Transverse colon (tissue), 4 donors: ENCODE results near the gene LDHAL6B. TPM values are rescaled to one million over a fixed set of nuclear protein-coding genes. Genes with fewer than 3 reads are reported as not detected.

Experiments
- DNase-seq: peaks from one replicate; pipeline ENCODE4 v3.0.0-alpha.2; 2019
- H3K27ac ChIP-seq, 4 donors: fragments of 200-600 bp; sonication (generic); 2 replicates each; pipeline ENCODE4 v1.5.1; 2016 to 2018; ENCODE audit warnings: inconsistent platforms in 4 of 4
- H3K27me3 ChIP-seq: fragments of 200-600 bp; sonication (generic); 2 replicates; pipeline ENCODE4 v1.5.1; 2017; ENCODE audit warnings: inconsistent platforms
- H3K36me3 ChIP-seq, 4 donors: fragments of 200-600 bp; sonication (generic); 2 replicates each; pipeline ENCODE4 v1.5.1; 2017 to 2019; ENCODE audit warnings: inconsistent platforms in 4 of 4
- H3K4me1 ChIP-seq, 4 donors: fragments of 200-600 bp; sonication (generic); 2 replicates each; pipeline ENCODE4 v1.5.1; 2017 to 2020; ENCODE audit warnings: inconsistent platforms in 4 of 4
- H3K4me3 ChIP-seq, 4 donors: fragments of 200-600 bp; sonication (generic); 1 replicate in 1 of 4; 2 replicates in 3 of 4; pipeline versions ENCODE4 v1.5.1 to v1.6.1; 2017 to 2019; ENCODE audit warnings: inconsistent platforms in 4 of 4
- H3K9me3 ChIP-seq, 2 donors: fragments of 200-600 bp; sonication (generic); 2 replicates each; pipeline ENCODE4 v1.5.1; 2017 to 2019; ENCODE audit warnings: inconsistent platforms in 2 of 2
- CTCF ChIP-seq, 5 experiments: fragments of 200-600 bp in 3 of 5; fragments of 450-650 bp in 2 of 5; sonication (generic) in 3 of 5; IDR thresholded peaks; 1 replicate in 2 of 5; 2 replicates in 3 of 5; pipeline ENCODE4 v1.5.1; 2016 to 2017; ENCODE audit warnings: antibody characterized with exemption in 5 of 5, inconsistent platforms in 3 of 5, mild to moderate bottlenecking in 2 of 5, moderate library complexity in 1 of 5
- EP300 ChIP-seq: sonication (generic); formaldehyde crosslinking; IDR thresholded peaks from one replicate; pipeline ENCODE4 v1.6.1; 2017; ENCODE audit warnings: antibody characterized with exemption, low read depth
- POLR2A ChIP-seq: fragments of 450-650 bp; IDR thresholded peaks from one replicate; pipeline ENCODE4 v1.6.1; 2016; ENCODE audit warnings: antibody characterized with exemption, mild to moderate bottlenecking, moderate library complexity
- POLR2AphosphoS5 ChIP-seq, 3 donors: sonication (generic); formaldehyde crosslinking; IDR thresholded peaks; one replicate each; pipeline ENCODE4 v1.6.1; 2016; ENCODE audit warnings: antibody characterized with exemption in 3 of 3
- WGBS, 2 donors: methylation state at CpG; one replicate each; pipeline ENCODE4 v1.1.5; 2018; ENCODE audit warnings: low coverage in 1 of 2; 5-methylcytosine and 5-hydroxymethylcytosine counted together
- in situ Hi-C, 4 donors: fragments of 200-750 bp; cut with MboI; loops; one replicate each; pipeline versions ENCODE4 v1.15.0 to v1.15.1; 2017; ENCODE audit warnings: low sequenced_read_pairs in 3 of 4, low pct_ligation_motif_present in 1 of 4, low pct_unique_long_range_greater_than_20kb in 1 of 4
- intact Hi-C: fragments of 100-400 bp; cut with DNase I; formaldehyde crosslinking; loops from one replicate; pipeline ENCODE4 v1.15.1; 2023; ENCODE audit warnings: low total_unique reads
- small RNA-seq, 4 donors: library from RNA; depleted of rRNA; stranded (forward); fragments of <200 nt; gene quantifications; one replicate each; pipeline ENCODE3, GENCODE V24; 2016
- total RNA-seq, 4 donors: library from RNA; depleted of rRNA; stranded (reverse); fragments of >200 nt; gene quantifications; one replicate each; pipeline ENCODE4 v1.1.0, GENCODE V29; 2016

LDHAL6B gene
- total RNA-seq, 4 donors from 2014 or later: not detected

GRCh38 chr15:59252137-59252536 is 45.5 kb downstream of the LDHAL6B start:
- DNase-seq: no peak
- H3K4me1 ChIP-seq: peaks cover 9 to 55% (median 32%) of the 10 kb centered on the region in 4 donors
- TF ChIP-seq EP300: no peak
- no peak for TF ChIP-seq CTCF (IDR thresholded peaks at IDR 0.05)
- intact Hi-C loops: no loop called here
- no peaks in the 10 kb centered on the region for H3K9me3 ChIP-seq
- WGBS, 2 donors: 84% methylated on average over 5 of the region's 5 CpGs; no CpG with 5 or more reads in 1 of the 2 donors
- H3K27ac ChIP-seq: no peak overlapping the region
- H3K36me3 ChIP-seq: no peaks in the 10 kb centered on the region
- no peak overlapping the region for H3K4me3 ChIP-seq
- in situ Hi-C loops: no loop called here
- no peaks in the 10 kb centered on the region for H3K27me3 ChIP-seq

GRCh38 chr15:59255680-59256336 is 49.2 kb downstream of the LDHAL6B start:
- Histone ChIP-seq H3K9me3 (no peaks in the 10 kb centered on the region), H3K4me1 (peaks cover 9 to 55% (median 40%) of the 10 kb centered on the region in 4 donors), H3K27ac (peak overlapping the region; percentile 74 to 82 (median 79)), H3K36me3 (no peaks in the 10 kb centered on the region), H3K4me3 (no peak overlapping the region), H3K27me3 (no peaks in the 10 kb centered on the region)
- intact Hi-C loops (no loop called here), in situ Hi-C loops (no loop called here)
- WGBS, 2 donors: 47 to 53% methylated on average over 7 of the region's 7 CpGs
- TF ChIP-seq POLR2AphosphoS5 (IDR thresholded peaks at IDR 0.05): peak in 2 of 3 donors; percentile 41 to 43
- TF ChIP-seq EP300: no peak
- no peak for TF ChIP-seq POLR2A
- peak; percentile 73 for DNase-seq

- in situ Hi-C loops: no loop called here
- intact Hi-C loops: no loop called here
- peak overlapping the region; percentile 72 to 82 (median 74) for H3K27ac ChIP-seq
- 44 to 48% methylated on average over 5 to 8 of the region's 8 CpGs for WGBS, 2 donors
- no peaks in the 10 kb centered on the region for H3K9me3 ChIP-seq
- peak; percentile 45 for DNase-seq
- TF ChIP-seq EP300: no peak
- no peak for TF ChIP-seq CTCF (IDR thresholded peaks at IDR 0.05)
- TF ChIP-seq POLR2AphosphoS5 (IDR thresholded peaks at IDR 0.05): no peak
- no peak for TF ChIP-seq POLR2A
- no peaks in the 10 kb centered on the region for H3K27me3 ChIP-seq
- peaks cover 9 to 52% (median 34%) of the 10 kb centered on the region in 4 donors for H3K4me1 ChIP-seq
- H3K4me3 ChIP-seq: no peak overlapping the region
- no peaks in the 10 kb centered on the region for H3K36me3 ChIP-seq
These were observed 49.8 kb downstream of the LDHAL6B start for GRCh38 chr15:59256482-59256881.

DNA sequence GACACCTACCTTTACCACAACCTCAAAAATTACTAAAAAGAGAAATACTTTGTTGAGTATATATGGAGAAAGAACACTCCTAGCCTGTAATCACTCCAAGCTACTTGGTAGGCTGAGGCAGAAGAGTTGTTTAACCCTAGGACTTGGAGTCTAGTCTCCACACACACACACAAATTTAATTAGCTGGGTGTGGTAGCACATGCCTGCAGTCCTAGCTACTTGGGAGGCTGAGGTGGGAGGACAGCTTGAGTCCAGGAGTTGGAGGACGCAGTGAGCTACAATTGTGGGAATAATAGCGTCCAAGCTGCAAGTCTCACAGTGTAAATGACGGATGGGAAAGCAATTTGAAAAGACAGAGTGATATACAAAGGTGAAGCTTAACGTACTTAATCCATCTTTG is 50.5 kb downstream of the LDHAL6B start:
- H3K27me3 ChIP-seq: no peaks in the 10 kb centered on the region
- no peak overlapping the region for H3K4me3 ChIP-seq
- 73 to 100% methylated on average over 2 to 4 of the region's 4 CpGs for WGBS, 2 donors
- no peak for DNase-seq
- H3K27ac ChIP-seq: peak overlapping the region; percentile 72 to 82 (median 74)
- peaks cover 9 to 48% (median 31%) of the 10 kb centered on the region in 4 donors for H3K4me1 ChIP-seq
- TF ChIP-seq EP300 (no peak), CTCF (IDR thresholded peaks at IDR 0.05) (no peak), POLR2AphosphoS5 (IDR thresholded peaks at IDR 0.05) (no peak), POLR2A (no peak)
- no peaks in the 10 kb centered on the region for H3K9me3 ChIP-seq
- in situ Hi-C loops (no loop called here), intact Hi-C loops (no loop called here)
- no peaks in the 10 kb centered on the region for H3K36me3 ChIP-seq

Small RNAs within 50 kb of the gene (small RNA-seq; reads per million reads assigned to genes)
- gene MIR2116 (0.48 to 2.5 (median 1.9) reads per million in 4 donors), gene RNU4-80P (0 reads per million in 4 donors)

Other genes with a start within 250 kb of the LDHAL6B start
- 10 to 100 TPM; 16.1 to 93.1 (median 25.3) TPM for gene RNF111, start 219.2 kb upstream of the LDHAL6B start, total RNA-seq
- 100 to 1,000 TPM in 1 of 4 donors, 1 to 10 TPM in 3; 1.9 to 132 (median 6.4) TPM for gene CCNB2, start 101.7 kb upstream of the LDHAL6B start, total RNA-seq
- gene MYO1E, start 166.0 kb downstream of the LDHAL6B start, total RNA-seq: 100 to 1,000 TPM; 131 to 388 (median 345) TPM
- gene FAM81A, start 231.3 kb downstream of the LDHAL6B start, total RNA-seq: 1 to 10 TPM in 2 of 4 donors, under 1 TPM in 1, not detected in 1; 0.80 to 8.4 (median 4.6) TPM